GM23338 (cell line): ENCODE results near the gene YAP1. TPM values are rescaled to one million over a fixed set of nuclear protein-coding genes. Genes with fewer than 3 reads are reported as not detected.

Experiments used
- ATAC-seq: fragments of 200-7000 bp; cut with Tn5 transposase; 3 replicates; pipeline ENCODE4 v1.9.1; 2020
- DNase-seq: peaks from one replicate; pipeline ENCODE4 v3.0.0-alpha.2; 2015; ENCODE audit warnings: low spot score
- H2AFZ ChIP-seq: fragments of 200-600 bp; sonication (generic); 2 replicates; pipeline ENCODE4 v1.8.0; 2016; ENCODE audit warnings: antibody characterized with exemption, mild to moderate bottlenecking, moderate library complexity
- H3F3A ChIP-seq: fragments of 200-600 bp; sonication (generic); replicated peaks from 2 replicates; pipeline ENCODE4 v1.8.0; 2017; ENCODE audit warnings: antibody characterized with exemption, mixed run types, low read depth
- H3K27ac ChIP-seq: fragments of 200-600 bp; sonication (generic); 2 replicates; pipeline ENCODE4 v1.6.1; 2016; ENCODE audit warnings: low read depth
- H3K27me3 ChIP-seq: fragments of 200-600 bp; sonication (generic); 2 replicates; pipeline ENCODE4 v1.8.0; 2016; ENCODE audit warnings: mild to moderate bottlenecking, mixed run types, moderate library complexity; ENCODE audit not compliant: insufficient read depth
- H3K36me3 ChIP-seq: fragments of 200-600 bp; sonication (generic); 2 replicates; pipeline ENCODE4 v1.8.0; 2016; ENCODE audit warnings: mild to moderate bottlenecking; ENCODE audit not compliant: insufficient read depth
- H3K4me1 ChIP-seq: fragments of 200-600 bp; sonication (generic); 2 replicates; pipeline ENCODE4 v1.8.0; 2016; ENCODE audit warnings: mild to moderate bottlenecking, moderate library complexity; ENCODE audit not compliant: insufficient read depth
- H3K4me2 ChIP-seq: fragments of 200-600 bp; sonication (generic); 2 replicates; pipeline ENCODE4 v1.7.1; 2017; ENCODE audit warnings: mixed run types
- H3K4me3 ChIP-seq: fragments of 200-600 bp; sonication (generic); 2 replicates; pipeline ENCODE4 v1.6.1; 2016; ENCODE audit warnings: mixed run types
- H3K79me2 ChIP-seq: fragments of 200-600 bp; sonication (generic); replicated peaks from 2 replicates; pipeline ENCODE4 v1.8.0; 2017; ENCODE audit warnings: mild to moderate bottlenecking; ENCODE audit not compliant: insufficient read depth
- H3K9me2 ChIP-seq: fragments of 200-600 bp; sonication (generic); 2 replicates; pipeline ENCODE4 v1.8.0; 2017; ENCODE audit not compliant: insufficient read depth
- H4K20me1 ChIP-seq: fragments of 200-600 bp; sonication (generic); replicated peaks from 2 replicates; pipeline ENCODE4 v1.8.0; 2017; ENCODE audit warnings: mild to moderate bottlenecking; ENCODE audit not compliant: insufficient read depth
- H3K27ac Mint-ChIP-seq: 2 replicates; pipeline ENCODE4 v1.8.0; 2020; ENCODE audit warnings: inconsistent platforms, mild to moderate bottlenecking, moderate library complexity, mixed read lengths
- H3K27me3 Mint-ChIP-seq: 3 replicates; pipeline ENCODE4 v1.8.0; 2022; ENCODE audit warnings: low read depth, mild to moderate bottlenecking, moderate library complexity, mixed read lengths, inconsistent platforms; ENCODE audit not compliant: insufficient read depth, poor library complexity
- H3K36me3 Mint-ChIP-seq: 3 replicates; pipeline ENCODE4 v1.8.0; 2021; ENCODE audit warnings: low read depth, mild to moderate bottlenecking, inconsistent platforms, moderate library complexity, mixed read lengths
- H3K4me1 Mint-ChIP-seq: 3 replicates; pipeline ENCODE4 v1.8.0; 2020; ENCODE audit warnings: mild to moderate bottlenecking, inconsistent platforms, mixed read lengths
- H3K4me3 Mint-ChIP-seq: 3 replicates; pipeline ENCODE4 v1.8.0; 2021; ENCODE audit warnings: moderate library complexity, mild to moderate bottlenecking, inconsistent platforms, mixed read lengths
- H3K9me3 Mint-ChIP-seq: 3 replicates; pipeline ENCODE4 v1.8.0; 2020; ENCODE audit warnings: moderate library complexity, mild to moderate bottlenecking, inconsistent platforms, mixed read lengths
- CREB1 ChIP-seq: fragments of 250-450 bp; sonication (Bioruptor Pico); IDR thresholded peaks from 2 replicates; pipeline ENCODE4 v1.5.0; 2020; ENCODE audit warnings: low read depth, mild to moderate bottlenecking, moderate library complexity
- EZH2 ChIP-seq: fragments of 200-600 bp; sonication (generic); IDR thresholded peaks from one replicate; pipeline ENCODE4 v1.8.0; 2017; ENCODE audit warnings: antibody characterized with exemption, mild to moderate bottlenecking, low read depth; ENCODE audit not compliant: unreplicated experiment
- EZH2phosphoT487 ChIP-seq: fragments of 200-600 bp; sonication (generic); IDR thresholded peaks from one replicate; pipeline ENCODE4 v1.8.1; 2018; ENCODE audit warnings: antibody characterized with exemption; ENCODE audit not compliant: unreplicated experiment
- JUNB ChIP-seq: IDR thresholded peaks from one replicate; pipeline ENCODE4 v1.6.1; 2016; ENCODE audit warnings: antibody characterized with exemption; ENCODE audit not compliant: unreplicated experiment
- NANOG ChIP-seq: IDR thresholded peaks from 2 replicates; pipeline ENCODE4 v1.6.1; 2016; ENCODE audit warnings: antibody characterized with exemption, borderline replicate concordance
- POLR2AphosphoS5 ChIP-seq: IDR thresholded peaks from 2 replicates; pipeline ENCODE4 v1.6.1; 2016; ENCODE audit warnings: antibody characterized with exemption, low read depth
- STAT1 ChIP-seq: IDR thresholded peaks from one replicate; pipeline ENCODE4 v1.6.1; 2016; ENCODE audit warnings: antibody characterized with exemption; ENCODE audit not compliant: unreplicated experiment
- ZNF114 ChIP-seq: fragments of 250-450 bp; sonication (Bioruptor Pico); IDR thresholded peaks from 2 replicates; pipeline ENCODE4 v1.5.0; 2020; ENCODE audit warnings: mild to moderate bottlenecking, moderate library complexity
- ZNF331 ChIP-seq: fragments of 250-450 bp; sonication (Bioruptor Pico); IDR thresholded peaks from 2 replicates; pipeline ENCODE4 v1.5.0; 2020; ENCODE audit warnings: low read depth, mild to moderate bottlenecking, moderate library complexity
- ZNF462 ChIP-seq: fragments of 250-450 bp; sonication (Bioruptor Pico); IDR thresholded peaks from 2 replicates; pipeline ENCODE4 v1.5.0; 2020; ENCODE audit warnings: mild to moderate bottlenecking, moderate library complexity
- polyA plus RNA-seq: library from polyadenylated mRNA; unstranded; fragments of >200 nt; fragmentation: Nextera tagmentation; extraction: Ambion mirVana; gene quantifications from 2 replicates; pipeline ENCODE4 v1.2.1, GENCODE V29; 2016
- total RNA-seq: library from RNA; depleted of rRNA; stranded (reverse); fragments of >200 nt; shearing (Covaris generic); gene quantifications from 2 replicates; pipeline ENCODE4 v1.2.3, GENCODE V29; 2014
- TF ChIP-seq, protein P1 (sequence below): IDR thresholded peaks from one replicate; pipeline ENCODE4 v1.6.1; 2018; ENCODE audit warnings: antibody characterized with exemption; ENCODE audit not compliant: unreplicated experiment
- TF ChIP-seq, protein P2 (sequence below): IDR thresholded peaks from 2 replicates; pipeline ENCODE4 v1.6.1; 2016; ENCODE audit warnings: antibody characterized with exemption
- TF ChIP-seq, protein P3 (sequence below), 2 experiments: fragments of 200-600 bp in 1 of 2; sonication (generic) in 1 of 2; conservative IDR thresholded peaks; 2 replicates each; pipeline versions ENCODE4 v1.5.1 to v1.6.1; 2016 to 2017; ENCODE audit warnings: antibody characterized with exemption in 2 of 2, low read depth in 2 of 2, mild to moderate bottlenecking in 2 of 2, moderate library complexity in 1 of 2

The YAP1 gene
- total and polyA plus RNA-seq, 2 experiments from 2014 or later = 17.2 to 155 TPM

DNA sequence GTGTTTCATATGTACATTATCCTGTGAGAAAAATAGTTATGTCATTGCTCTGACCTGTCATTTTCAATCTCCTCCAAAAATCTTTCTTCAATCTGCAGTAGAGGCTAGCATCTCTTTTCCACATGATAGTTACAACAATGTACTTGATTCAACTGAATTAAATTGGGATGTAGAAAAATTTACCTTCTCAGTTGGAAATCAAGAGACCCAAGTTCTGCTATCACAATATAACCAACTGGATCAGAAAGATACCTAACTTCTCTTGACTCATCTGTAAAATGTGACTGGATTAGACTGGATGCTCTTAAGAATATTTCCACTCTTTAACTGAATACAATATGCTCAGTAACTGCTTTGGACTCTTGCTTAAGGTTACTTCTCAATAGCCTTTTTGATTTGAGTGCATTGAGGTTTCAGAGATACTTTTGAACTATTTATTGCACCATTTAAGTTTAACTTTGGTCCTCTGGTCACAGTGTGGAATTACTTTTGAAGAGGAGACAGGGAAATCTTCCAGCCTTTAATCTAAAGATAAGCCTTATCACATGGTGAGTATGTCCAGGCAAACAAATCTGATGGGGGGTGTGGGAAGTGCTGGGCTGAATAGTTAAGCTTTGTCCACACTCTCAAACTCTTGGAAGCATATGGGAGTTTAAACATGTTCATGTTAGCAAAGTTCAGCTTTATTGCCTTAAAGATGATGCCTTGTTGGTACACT, 82.3 kb downstream of the YAP1 start:
- no peaks in the 10 kb centered on the region for H3K36me3 ChIP-seq
- ATAC-seq (no peak), DNase-seq (no peak)
- peaks cover 18% of the 10 kb centered on the region for H3K4me1 ChIP-seq
- H3K9me3 Mint-ChIP-seq = peaks cover 11% of the 10 kb centered on the region
- TF ChIP-seq, protein P1, sequence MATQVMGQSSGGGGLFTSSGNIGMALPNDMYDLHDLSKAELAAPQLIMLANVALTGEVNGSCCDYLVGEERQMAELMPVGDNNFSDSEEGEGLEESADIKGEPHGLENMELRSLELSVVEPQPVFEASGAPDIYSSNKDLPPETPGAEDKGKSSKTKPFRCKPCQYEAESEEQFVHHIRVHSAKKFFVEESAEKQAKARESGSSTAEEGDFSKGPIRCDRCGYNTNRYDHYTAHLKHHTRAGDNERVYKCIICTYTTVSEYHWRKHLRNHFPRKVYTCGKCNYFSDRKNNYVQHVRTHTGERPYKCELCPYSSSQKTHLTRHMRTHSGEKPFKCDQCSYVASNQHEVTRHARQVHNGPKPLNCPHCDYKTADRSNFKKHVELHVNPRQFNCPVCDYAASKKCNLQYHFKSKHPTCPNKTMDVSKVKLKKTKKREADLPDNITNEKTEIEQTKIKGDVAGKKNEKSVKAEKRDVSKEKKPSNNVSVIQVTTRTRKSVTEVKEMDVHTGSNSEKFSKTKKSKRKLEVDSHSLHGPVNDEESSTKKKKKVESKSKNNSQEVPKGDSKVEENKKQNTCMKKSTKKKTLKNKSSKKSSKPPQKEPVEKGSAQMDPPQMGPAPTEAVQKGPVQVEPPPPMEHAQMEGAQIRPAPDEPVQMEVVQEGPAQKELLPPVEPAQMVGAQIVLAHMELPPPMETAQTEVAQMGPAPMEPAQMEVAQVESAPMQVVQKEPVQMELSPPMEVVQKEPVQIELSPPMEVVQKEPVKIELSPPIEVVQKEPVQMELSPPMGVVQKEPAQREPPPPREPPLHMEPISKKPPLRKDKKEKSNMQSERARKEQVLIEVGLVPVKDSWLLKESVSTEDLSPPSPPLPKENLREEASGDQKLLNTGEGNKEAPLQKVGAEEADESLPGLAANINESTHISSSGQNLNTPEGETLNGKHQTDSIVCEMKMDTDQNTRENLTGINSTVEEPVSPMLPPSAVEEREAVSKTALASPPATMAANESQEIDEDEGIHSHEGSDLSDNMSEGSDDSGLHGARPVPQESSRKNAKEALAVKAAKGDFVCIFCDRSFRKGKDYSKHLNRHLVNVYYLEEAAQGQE = no peak
- TF ChIP-seq ZNF462 (no peak), EZH2phosphoT487 (no peak), POLR2AphosphoS5 (no peak), STAT1 (no peak), ZNF114 (CRISPR knock-in tag) (no peak), EZH2 (no peak), CREB1 (CRISPR knock-in tag) (no peak), NANOG (no peak), JUNB (no peak), ZNF331 (CRISPR knock-in tag) (no peak)
- TF ChIP-seq, protein P2, sequence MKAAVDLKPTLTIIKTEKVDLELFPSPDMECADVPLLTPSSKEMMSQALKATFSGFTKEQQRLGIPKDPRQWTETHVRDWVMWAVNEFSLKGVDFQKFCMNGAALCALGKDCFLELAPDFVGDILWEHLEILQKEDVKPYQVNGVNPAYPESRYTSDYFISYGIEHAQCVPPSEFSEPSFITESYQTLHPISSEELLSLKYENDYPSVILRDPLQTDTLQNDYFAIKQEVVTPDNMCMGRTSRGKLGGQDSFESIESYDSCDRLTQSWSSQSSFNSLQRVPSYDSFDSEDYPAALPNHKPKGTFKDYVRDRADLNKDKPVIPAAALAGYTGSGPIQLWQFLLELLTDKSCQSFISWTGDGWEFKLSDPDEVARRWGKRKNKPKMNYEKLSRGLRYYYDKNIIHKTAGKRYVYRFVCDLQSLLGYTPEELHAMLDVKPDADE = no peak
- TF ChIP-seq, protein P3, sequence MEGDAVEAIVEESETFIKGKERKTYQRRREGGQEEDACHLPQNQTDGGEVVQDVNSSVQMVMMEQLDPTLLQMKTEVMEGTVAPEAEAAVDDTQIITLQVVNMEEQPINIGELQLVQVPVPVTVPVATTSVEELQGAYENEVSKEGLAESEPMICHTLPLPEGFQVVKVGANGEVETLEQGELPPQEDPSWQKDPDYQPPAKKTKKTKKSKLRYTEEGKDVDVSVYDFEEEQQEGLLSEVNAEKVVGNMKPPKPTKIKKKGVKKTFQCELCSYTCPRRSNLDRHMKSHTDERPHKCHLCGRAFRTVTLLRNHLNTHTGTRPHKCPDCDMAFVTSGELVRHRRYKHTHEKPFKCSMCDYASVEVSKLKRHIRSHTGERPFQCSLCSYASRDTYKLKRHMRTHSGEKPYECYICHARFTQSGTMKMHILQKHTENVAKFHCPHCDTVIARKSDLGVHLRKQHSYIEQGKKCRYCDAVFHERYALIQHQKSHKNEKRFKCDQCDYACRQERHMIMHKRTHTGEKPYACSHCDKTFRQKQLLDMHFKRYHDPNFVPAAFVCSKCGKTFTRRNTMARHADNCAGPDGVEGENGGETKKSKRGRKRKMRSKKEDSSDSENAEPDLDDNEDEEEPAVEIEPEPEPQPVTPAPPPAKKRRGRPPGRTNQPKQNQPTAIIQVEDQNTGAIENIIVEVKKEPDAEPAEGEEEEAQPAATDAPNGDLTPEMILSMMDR (conservative IDR thresholded peaks at IDR 0.05; ENCODE audit: low read depth in 2 of 2) = no peak
- no peak overlapping the region for H2AFZ ChIP-seq
- H3F3A ChIP-seq = no peaks in the 10 kb centered on the region
- H3K27me3 Mint-ChIP-seq = peaks cover 6% of the 10 kb centered on the region
- H4K20me1 ChIP-seq = no peaks in the 10 kb centered on the region
- H3K27ac Mint-ChIP-seq = no peak overlapping the region
- peaks cover 30% of the 10 kb centered on the region for H3K4me1 Mint-ChIP-seq
- peaks cover 21% of the 10 kb centered on the region for H3K36me3 Mint-ChIP-seq
- H3K27me3 ChIP-seq = no peaks in the 10 kb centered on the region
- H3K79me2 ChIP-seq = peaks cover 24% of the 10 kb centered on the region
- H3K4me2 ChIP-seq = no peak overlapping the region
- no peaks in the 10 kb centered on the region for H3K9me2 ChIP-seq
- H3K4me3 ChIP-seq = no peak overlapping the region
- H3K4me3 Mint-ChIP-seq = no peak overlapping the region
- H3K27ac ChIP-seq = no peak overlapping the region
